ENCODE measurements around the gene HDGFL1. TPM values are rescaled to one million over a fixed set of nuclear protein-coding genes. Genes with fewer than 3 reads are reported as not detected.

Gene HDGFL1
- total RNA-seq, 4 donors from 2014 or later, result 0.30 TPM; not detected in 3

GRCh38 chr6:22536122-22536521 is 33.2 kb upstream of the HDGFL1 start:
- Histone ChIP-seq H3K9me3 (no peaks in the 10 kb centered on the region), H3K4me1 (no peaks in the 10 kb centered on the region), H3K4me3 (no peak overlapping the region), H3K27me3 (no peaks in the 10 kb centered on the region), H3K27ac (no peak overlapping the region), H3K36me3 (no peaks in the 10 kb centered on the region)
- no peak for DNase-seq (ENCODE audit: low spot score in 2 of 2)
- WGBS, 2 donors, result 91 to 93% methylated on average over 4 of the region's 4 CpGs
- no peak for TF ChIP-seq POLR2A (IDR thresholded peaks at IDR 0.05)
- TF ChIP-seq CTCF (IDR thresholded peaks at IDR 0.05), result no peak
- TF ChIP-seq EP300 (IDR thresholded peaks at IDR 0.05), result no peak

- Histone ChIP-seq H3K27ac (no peak overlapping the region), H3K9me3 (no peaks in the 10 kb centered on the region), H3K4me3 (no peak overlapping the region), H3K27me3 (no peaks in the 10 kb centered on the region), H3K36me3 (no peaks in the 10 kb centered on the region), H3K4me1 (no peaks in the 10 kb centered on the region)
- DNase-seq (ENCODE audit: low spot score in 2 of 2), result no peak
- no peak for TF ChIP-seq CTCF (IDR thresholded peaks at IDR 0.05)
- TF ChIP-seq POLR2A (IDR thresholded peaks at IDR 0.05), result no peak
- no peak for TF ChIP-seq EP300 (IDR thresholded peaks at IDR 0.05)
Measured at GRCh38 chr6:22544476-22544875, 24.9 kb upstream of the HDGFL1 start.

GRCh38 chr6:22545051-22545450 is 24.3 kb upstream of the HDGFL1 start:
- no peak for DNase-seq (ENCODE audit: low spot score in 2 of 2)
- Histone ChIP-seq H3K36me3 (no peaks in the 10 kb centered on the region), H3K4me1 (no peaks in the 10 kb centered on the region), H3K27me3 (no peaks in the 10 kb centered on the region), H3K9me3 (no peaks in the 10 kb centered on the region), H3K27ac (no peak overlapping the region), H3K4me3 (no peak overlapping the region)
- WGBS, 2 donors, result 94% methylated on average over 2 of the region's 2 CpGs
- no peak for TF ChIP-seq POLR2A (IDR thresholded peaks at IDR 0.05)
- TF ChIP-seq CTCF (IDR thresholded peaks at IDR 0.05), result no peak
- TF ChIP-seq EP300 (IDR thresholded peaks at IDR 0.05), result no peak

GRCh38 chr6:22546236-22546635 is 23.1 kb upstream of the HDGFL1 start:
- Histone ChIP-seq H3K9me3 (no peaks in the 10 kb centered on the region), H3K4me1 (no peaks in the 10 kb centered on the region), H3K4me3 (no peak overlapping the region), H3K27me3 (no peaks in the 10 kb centered on the region), H3K36me3 (no peaks in the 10 kb centered on the region), H3K27ac (no peak overlapping the region)
- WGBS, 2 donors, result 97 to 98% methylated on average over 1 of the region's 1 CpG
- DNase-seq (ENCODE audit: low spot score in 2 of 2), result no peak
- TF ChIP-seq POLR2A (IDR thresholded peaks at IDR 0.05) (no peak), EP300 (IDR thresholded peaks at IDR 0.05) (no peak), CTCF (IDR thresholded peaks at IDR 0.05) (no peak)

GRCh38 chr6:22550971-22551670 is 18.2 kb upstream of the HDGFL1 start:
- no peaks in the 10 kb centered on the region for H3K36me3 ChIP-seq
- H3K9me3 ChIP-seq, result no peaks in the 10 kb centered on the region
- no peak for DNase-seq (ENCODE audit: low spot score in 2 of 2)
- no peaks in the 10 kb centered on the region for H3K4me1 ChIP-seq
- 88 to 90% methylated on average over 2 of the region's 2 CpGs for WGBS, 2 donors
- H3K4me3 ChIP-seq, result no peak overlapping the region
- TF ChIP-seq EP300 (IDR thresholded peaks at IDR 0.05) (no peak), CTCF (IDR thresholded peaks at IDR 0.05) (no peak), POLR2A (IDR thresholded peaks at IDR 0.05) (no peak)
- H3K27ac ChIP-seq, result no peak overlapping the region
- no peaks in the 10 kb centered on the region for H3K27me3 ChIP-seq

Data from tibial nerve (tissue), 4 donors.